ENCODE results near the gene SPNS2.
A peak's percentile ranks its signal among the peaks of the same experiment; 100 is the strongest.

The SPNS2 gene

GRCh38 chr17:4547118-4547906 lies 48.6 kb downstream of the SPNS2 start:
- Mint-ChIP-seq H3K4me3 (no peak overlapping the region), H3K9me3 (no peaks in the 10 kb centered on the region), H3K27ac (no peak overlapping the region), H3K27me3 (no peaks in the 10 kb centered on the region), H3K4me1 (ENCODE audit: low read depth) (no peaks in the 10 kb centered on the region), H3K36me3 (ENCODE audit: low read depth) (peaks cover 100% of the 10 kb centered on the region)
- intact Hi-C loops (cut with micrococcal nuclease) = no loop called here

DNA sequence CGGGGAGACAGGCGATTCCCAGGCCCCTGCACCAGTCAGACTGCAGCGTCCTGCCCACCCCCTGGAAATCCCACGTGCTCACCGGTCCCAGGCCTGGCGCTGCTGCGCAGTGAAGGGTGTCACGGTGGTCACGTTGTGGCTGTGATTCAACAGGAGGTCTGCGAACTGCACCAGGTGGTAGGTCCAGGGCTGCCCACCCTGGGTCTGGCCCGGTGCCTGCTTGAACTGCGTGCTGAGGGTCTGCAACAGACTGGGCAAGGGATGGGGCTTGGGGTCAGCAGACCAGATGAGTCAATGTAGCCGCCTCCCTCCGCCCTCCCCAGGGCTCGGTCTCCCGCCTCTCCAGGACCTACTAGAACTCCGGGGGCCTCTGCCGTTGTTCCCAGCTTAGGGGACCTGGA lies 49.4 kb downstream of the SPNS2 start:
- H3K4me3 Mint-ChIP-seq = no peak overlapping the region
- no peaks in the 10 kb centered on the region for H3K9me3 Mint-ChIP-seq
- H3K36me3 Mint-ChIP-seq (ENCODE audit: low read depth) = peaks cover 100% of the 10 kb centered on the region
- H3K4me1 Mint-ChIP-seq (ENCODE audit: low read depth) = no peaks in the 10 kb centered on the region
- H3K27me3 Mint-ChIP-seq = no peaks in the 10 kb centered on the region
- intact Hi-C loops (cut with micrococcal nuclease) = no loop called here
- no peak overlapping the region for H3K27ac Mint-ChIP-seq

- no peaks in the 10 kb centered on the region for H3K9me3 Mint-ChIP-seq
- peaks cover 5% of the 10 kb centered on the region for H3K4me1 Mint-ChIP-seq (ENCODE audit: low read depth)
- no peak overlapping the region for H3K4me3 Mint-ChIP-seq
- intact Hi-C loops (cut with micrococcal nuclease) = no loop called here
- no peaks in the 10 kb centered on the region for H3K27me3 Mint-ChIP-seq
- peaks cover 100% of the 10 kb centered on the region for H3K36me3 Mint-ChIP-seq (ENCODE audit: low read depth)
- no peak overlapping the region for H3K27ac Mint-ChIP-seq
Observed at GRCh38 chr17:4548721-4549531, 50.2 kb downstream of the SPNS2 start.

DNA sequence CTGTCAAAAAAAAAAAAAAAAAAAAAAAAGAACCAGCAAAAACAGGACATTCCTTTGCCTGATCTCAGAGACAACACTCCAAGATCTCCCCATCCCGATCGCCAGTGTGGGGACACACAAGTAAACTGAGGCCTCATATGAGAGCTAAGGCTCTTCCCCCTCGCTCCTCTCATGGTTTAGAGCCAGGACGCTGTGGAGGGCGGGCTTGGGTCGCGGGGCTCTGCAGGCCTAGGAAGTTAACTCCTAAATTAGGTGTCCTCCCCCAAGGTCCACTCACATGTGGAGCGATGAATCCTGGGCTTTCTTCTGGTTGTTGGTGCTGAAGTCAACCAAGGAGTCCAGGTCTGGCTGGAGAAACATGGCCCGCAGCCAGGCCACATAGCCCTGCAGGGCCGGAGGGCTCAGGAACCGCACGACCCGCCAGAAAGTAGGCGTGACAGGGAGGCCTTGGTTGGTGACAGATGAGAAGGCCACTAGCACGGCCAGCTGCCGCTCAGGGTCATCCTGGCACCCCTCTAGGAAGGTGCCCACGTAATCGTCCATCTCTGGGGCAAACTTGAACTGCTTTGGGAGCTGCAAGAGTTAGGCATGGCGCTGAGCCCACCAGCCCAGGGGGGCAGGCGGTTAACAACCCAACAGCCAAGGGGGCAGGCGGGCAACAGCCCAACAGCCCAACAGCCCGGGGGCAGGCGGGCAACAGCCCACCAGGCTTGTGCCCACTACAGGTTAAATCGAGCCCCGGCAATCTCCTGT lies 51.3 kb downstream of the SPNS2 start:
- H3K4me3 Mint-ChIP-seq = no peak overlapping the region
- H3K9me3 Mint-ChIP-seq = no peaks in the 10 kb centered on the region
- H3K36me3 Mint-ChIP-seq (ENCODE audit: low read depth) = peaks cover 97% of the 10 kb centered on the region
- H3K27me3 Mint-ChIP-seq = no peaks in the 10 kb centered on the region
- peaks cover 15% of the 10 kb centered on the region for H3K4me1 Mint-ChIP-seq (ENCODE audit: low read depth)
- intact Hi-C loops (cut with micrococcal nuclease) = no loop called here
- H3K27ac Mint-ChIP-seq = no peak overlapping the region

DNA sequence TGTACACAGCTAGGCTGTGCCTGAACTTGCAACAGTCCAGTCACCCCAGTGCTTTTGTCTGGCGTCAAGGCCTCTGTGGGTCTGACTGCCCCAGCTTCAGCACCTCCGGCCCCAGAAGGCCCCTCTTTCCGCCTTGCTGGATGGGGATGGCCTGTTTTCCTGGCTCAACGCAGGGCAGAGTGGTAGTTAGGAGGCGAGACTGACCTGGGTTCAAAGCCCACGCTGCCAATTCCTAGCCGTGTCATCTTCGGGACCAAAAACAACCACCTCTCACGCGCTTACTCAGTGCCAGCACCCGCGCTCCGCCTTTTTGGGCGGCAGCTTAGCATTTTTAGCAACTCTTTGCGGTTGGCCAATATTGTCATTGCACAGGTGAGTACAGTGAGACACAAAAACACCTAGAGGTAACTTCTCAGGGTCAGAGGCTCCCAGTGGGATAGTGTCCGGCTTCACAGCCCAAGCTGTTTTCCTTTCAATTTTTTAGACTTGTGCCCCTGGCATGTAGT lies 51.9 kb downstream of the SPNS2 start:
- Mint-ChIP-seq H3K36me3 (ENCODE audit: low read depth) (peaks cover 97% of the 10 kb centered on the region), H3K27ac (no peak overlapping the region), H3K9me3 (no peaks in the 10 kb centered on the region), H3K4me3 (no peak overlapping the region), H3K4me1 (ENCODE audit: low read depth) (peaks cover 21% of the 10 kb centered on the region), H3K27me3 (no peaks in the 10 kb centered on the region)
- intact Hi-C loops (cut with micrococcal nuclease) = no loop called here

DNA sequence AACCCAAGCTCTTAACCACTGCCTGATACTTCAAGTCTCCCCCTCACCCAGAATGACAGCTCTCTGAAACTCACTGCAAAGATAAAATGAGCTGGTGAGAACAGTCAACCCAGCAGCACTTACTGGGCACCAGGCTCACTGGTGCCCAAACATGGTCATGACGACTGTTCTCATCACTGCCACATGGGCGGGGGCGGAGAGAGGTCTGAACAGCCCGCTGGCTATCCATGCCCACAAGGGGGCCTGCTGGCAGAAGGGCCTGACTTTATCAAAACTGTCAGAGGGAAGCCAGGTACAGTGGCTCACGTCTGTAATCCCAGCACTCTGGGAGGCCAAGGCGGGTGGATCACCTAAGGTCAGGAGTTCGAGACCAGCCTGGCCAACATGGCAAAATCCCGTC lies 52.5 kb downstream of the SPNS2 start:
- H3K36me3 Mint-ChIP-seq (ENCODE audit: low read depth) = peaks cover 91% of the 10 kb centered on the region
- H3K27ac Mint-ChIP-seq = no peak overlapping the region
- intact Hi-C loops (cut with micrococcal nuclease) = no loop called here
- H3K4me1 Mint-ChIP-seq (ENCODE audit: low read depth) = peaks cover 27% of the 10 kb centered on the region
- H3K27me3 Mint-ChIP-seq = no peaks in the 10 kb centered on the region
- H3K4me3 Mint-ChIP-seq = no peak overlapping the region
- no peaks in the 10 kb centered on the region for H3K9me3 Mint-ChIP-seq

GRCh38 chr17:4551796-4552525 lies 53.3 kb downstream of the SPNS2 start:
- no peak overlapping the region for H3K4me3 Mint-ChIP-seq
- intact Hi-C loops (cut with micrococcal nuclease) = no loop called here
- no peaks in the 10 kb centered on the region for H3K9me3 Mint-ChIP-seq
- no peaks in the 10 kb centered on the region for H3K27me3 Mint-ChIP-seq
- peaks cover 31% of the 10 kb centered on the region for H3K4me1 Mint-ChIP-seq (ENCODE audit: low read depth)
- peaks cover 83% of the 10 kb centered on the region for H3K36me3 Mint-ChIP-seq (ENCODE audit: low read depth)
- no peak overlapping the region for H3K27ac Mint-ChIP-seq

DNA sequence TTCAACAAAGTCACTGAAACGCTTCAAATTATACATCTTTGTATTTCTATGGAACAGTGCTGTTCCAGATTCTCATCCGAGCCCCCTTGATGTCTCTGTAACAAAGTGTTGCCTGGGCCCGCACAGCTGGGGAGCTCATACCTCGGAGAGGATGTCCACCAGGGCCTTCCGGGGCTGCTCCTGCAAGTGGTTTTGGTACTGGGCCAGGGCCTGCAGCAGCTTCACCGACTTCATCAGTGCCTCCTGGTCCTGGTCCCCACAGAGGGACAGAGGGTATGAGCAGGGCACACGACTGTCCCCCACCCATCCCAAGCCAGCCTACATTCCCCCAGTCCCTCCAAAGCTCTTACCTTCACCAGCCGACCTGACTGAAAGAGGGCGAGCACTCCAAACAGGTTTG lies 55.0 kb downstream of the SPNS2 start:
- no peak overlapping the region for H3K27ac Mint-ChIP-seq
- H3K4me3 Mint-ChIP-seq = no peak overlapping the region
- no peaks in the 10 kb centered on the region for H3K9me3 Mint-ChIP-seq
- intact Hi-C loops (cut with micrococcal nuclease) = no loop called here
- peaks cover 66% of the 10 kb centered on the region for H3K36me3 Mint-ChIP-seq (ENCODE audit: low read depth)
- H3K4me1 Mint-ChIP-seq (ENCODE audit: low read depth) = peaks cover 31% of the 10 kb centered on the region
- no peaks in the 10 kb centered on the region for H3K27me3 Mint-ChIP-seq

DNA sequence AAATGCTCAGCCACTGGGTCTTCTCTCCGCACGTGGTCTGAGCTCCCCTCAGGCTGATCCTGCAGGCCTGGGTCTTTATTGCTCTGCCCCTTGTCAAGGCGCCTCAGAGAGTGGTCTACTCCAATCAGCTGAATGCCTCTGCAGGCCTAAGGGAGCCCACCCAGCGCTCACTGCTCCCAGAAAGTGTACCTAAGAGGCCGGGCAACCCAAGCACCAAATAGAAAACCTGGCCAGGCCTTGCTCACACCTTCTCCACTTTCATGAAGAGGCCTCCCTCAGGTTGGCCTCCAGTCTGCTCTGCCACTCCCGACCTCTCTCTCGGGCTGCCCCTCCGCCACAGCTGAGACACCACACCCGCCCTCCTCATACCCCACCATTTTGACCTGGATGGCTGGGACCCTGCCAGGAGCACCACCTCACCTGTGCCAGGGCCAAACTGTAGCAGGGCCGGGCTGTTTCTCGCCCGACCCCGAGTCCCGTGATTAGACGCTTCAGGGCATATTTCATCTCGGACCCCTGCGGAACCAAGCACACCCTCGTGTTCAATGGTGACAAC lies 55.8 kb downstream of the SPNS2 start:
- intact Hi-C loops (cut with micrococcal nuclease) = no loop called here
- peak overlapping the region; percentile 98 for H3K27ac Mint-ChIP-seq

GRCh38 chr17:4554997-4555799 lies 56.5 kb downstream of the SPNS2 start, which contains the start of gene MYBBP1A:
Gene MYBBP1A (minus strand): TSS chr17:4555384. CDS start chr17:4555324, 60 bp downstream.
- H3K27ac Mint-ChIP-seq = peak within 1 kb of the TSS; percentile 98
- H3K9me3 Mint-ChIP-seq = no peaks in the 10 kb centered on the region
- H3K27me3 Mint-ChIP-seq = no peaks in the 10 kb centered on the region
- peak within 1 kb of the TSS; percentile 88 for H3K4me3 Mint-ChIP-seq
- H3K4me1 Mint-ChIP-seq (ENCODE audit: low read depth) = peaks cover 31% of the 10 kb centered on the region
- peaks cover 50% of the 10 kb centered on the region for H3K36me3 Mint-ChIP-seq (ENCODE audit: low read depth)
- intact Hi-C loops (cut with micrococcal nuclease) = no loop called here

More for the DNA sequence above, 55.8 kb downstream of the SPNS2 start:
- H3K36me3 Mint-ChIP-seq (ENCODE audit: low read depth) = peaks cover 57% of the 10 kb centered on the region
- peaks cover 31% of the 10 kb centered on the region for H3K4me1 Mint-ChIP-seq (ENCODE audit: low read depth)
- no peaks in the 10 kb centered on the region for H3K27me3 Mint-ChIP-seq
- no peaks in the 10 kb centered on the region for H3K9me3 Mint-ChIP-seq
- H3K4me3 Mint-ChIP-seq = peak overlapping the region; percentile 88

DNA sequence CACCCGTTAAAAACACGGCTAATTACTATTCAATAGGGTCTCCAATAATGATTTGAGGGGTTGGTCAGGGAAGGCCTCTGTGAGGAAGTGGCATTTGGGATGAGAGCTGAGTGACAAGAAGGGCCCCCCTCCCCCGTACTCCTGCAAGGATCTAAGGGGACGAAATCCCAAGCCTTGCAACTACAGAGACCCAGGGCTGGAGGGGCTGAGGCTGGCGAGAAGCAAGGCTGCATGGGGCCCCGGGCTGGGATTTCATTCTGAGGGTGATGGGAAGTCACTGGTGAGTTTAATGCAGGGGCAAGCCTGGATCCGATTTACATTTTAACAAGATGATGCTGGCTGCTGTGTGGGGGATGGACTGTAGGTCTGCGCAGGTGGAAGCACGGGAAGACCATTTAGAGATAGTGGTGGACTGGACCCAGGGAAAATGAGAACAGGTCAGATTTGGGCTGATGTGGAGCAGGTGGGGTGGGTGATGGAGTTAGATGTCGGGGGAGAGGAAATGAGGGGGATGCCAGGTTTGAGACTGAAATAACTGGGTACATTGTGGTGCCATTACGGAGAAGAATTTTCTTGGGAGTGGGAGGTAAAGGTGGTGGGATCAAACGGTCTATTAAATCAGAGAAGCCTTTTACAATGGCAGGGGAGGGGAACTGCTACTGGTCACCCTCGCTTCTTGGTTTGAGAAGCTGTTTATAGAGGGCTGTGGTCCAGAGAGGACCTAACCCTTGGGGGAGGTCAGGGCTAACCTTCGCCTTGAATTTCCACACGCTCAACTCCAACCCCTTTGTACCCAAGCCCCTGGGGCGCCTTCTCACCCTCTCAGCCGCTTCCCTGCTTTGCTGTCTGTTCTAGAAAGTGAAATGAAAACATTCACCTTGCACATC lies 57.4 kb downstream of the SPNS2 start:
- no peaks in the 10 kb centered on the region for H3K27me3 Mint-ChIP-seq
- intact Hi-C loops (cut with micrococcal nuclease) = no loop called here
- H3K27ac Mint-ChIP-seq = peak overlapping the region; percentile 98
- H3K4me3 Mint-ChIP-seq = peak overlapping the region; percentile 88
- peaks cover 41% of the 10 kb centered on the region for H3K36me3 Mint-ChIP-seq (ENCODE audit: low read depth)
- no peaks in the 10 kb centered on the region for H3K9me3 Mint-ChIP-seq
- H3K4me1 Mint-ChIP-seq (ENCODE audit: low read depth) = peaks cover 31% of the 10 kb centered on the region

GRCh38 chr17:4556996-4557395 lies 58.3 kb downstream of the SPNS2 start:
- intact Hi-C loops (cut with micrococcal nuclease) = no loop called here
- H3K9me3 Mint-ChIP-seq = no peaks in the 10 kb centered on the region
- no peak overlapping the region for H3K4me3 Mint-ChIP-seq
- H3K27ac Mint-ChIP-seq = no peak overlapping the region
- peaks cover 4% of the 10 kb centered on the region for H3K27me3 Mint-ChIP-seq
- peaks cover 39% of the 10 kb centered on the region for H3K4me1 Mint-ChIP-seq (ENCODE audit: low read depth)
- peaks cover 32% of the 10 kb centered on the region for H3K36me3 Mint-ChIP-seq (ENCODE audit: low read depth)
